Endothelial cell of umbilical vein (primary cell): ENCODE data around the gene KCNA2. TPM values are rescaled to one million over a fixed set of nuclear protein-coding genes. Genes with fewer than 3 reads are reported as not detected.

ENCODE experiments used
- BruUV-seq: library from RNA; stranded (reverse); fragments of 400-500 nt; replicated peaks from 2 replicates; lab custom pipeline; 2021; lab: Mats Ljungman, UMichigan
- CTCF ChIA-PET: fragments of 300-600, 350-600 bp; sonication (Branson Sonifier 250); formaldehyde crosslinking; loops from one replicate; lab custom pipeline; 2021; ENCODE audit warnings: antibody characterized with exemption, inconsistent platforms; lab: Charles Lee
- POLR2A ChIA-PET: fragments of 300-600, 350-600 bp; sonication (Branson Sonifier 250); formaldehyde crosslinking; loops from one replicate; lab custom pipeline; 2021; ENCODE audit warnings: antibody characterized with exemption, inconsistent platforms; lab: Charles Lee
- DNase-seq: peaks from one replicate; pipeline ENCODE4 v3.0.0-alpha.2; 2011; ENCODE audit warnings: low read depth, low spot score
- FAIRE-seq: peaks from 2 replicates; lab custom pipeline; 2011; peaks lifted over from hg19 to GRCh38; lab: Jason Lieb, UNC
- H2AFZ ChIP-seq: 2 replicates; pipeline ENCODE4 v1.6.0; 2012; ENCODE audit warnings: low read depth, low read length, control low read depth, inconsistent platforms
- H3K27ac ChIP-seq: 2 replicates; pipeline ENCODE4 v1.5.1; 2011; ENCODE audit warnings: low read depth, mild to moderate bottlenecking, control low read depth, low read length, moderate library complexity; ENCODE audit not compliant: insufficient read depth
- H3K27me3 ChIP-seq, 2 experiments: 2 replicates each; pipeline versions ENCODE4 v1.6.0 to v1.6.1; 2011; ENCODE audit warnings: low read length in 2 of 2, mixed read lengths in 1 of 2; ENCODE audit not compliant: control insufficient read depth in 2 of 2, insufficient read depth in 2 of 2
- H3K36me3 ChIP-seq, 2 experiments: 2 replicates in 1 of 2; 3 replicates in 1 of 2; pipeline ENCODE4 v1.5.1; 2011; ENCODE audit warnings: low read length in 2 of 2, mild to moderate bottlenecking in 1 of 2, moderate library complexity in 1 of 2; ENCODE audit not compliant: control insufficient read depth in 2 of 2, insufficient read depth in 2 of 2; ENCODE audit errors: extremely low read depth in 1 of 2
- H3K4me1 ChIP-seq: 3 replicates; pipeline ENCODE4 v1.5.1; 2011; ENCODE audit warnings: mild to moderate bottlenecking, low read length; ENCODE audit not compliant: control insufficient read depth, insufficient read depth; ENCODE audit errors: extremely low read depth
- H3K4me2 ChIP-seq: 2 replicates; pipeline ENCODE4 v1.6.1; 2011; ENCODE audit warnings: low read length, control low read depth, mixed read lengths; ENCODE audit not compliant: insufficient read depth
- H3K4me3 ChIP-seq, 3 experiments: fragments of 200-600 bp in 1 of 3; sonication (generic), shearing (Covaris generic) in 1 of 3; replicated peaks in 1 of 3; 2 replicates each; pipeline ENCODE4 v1.5.1; 2011 to 2016; ENCODE audit warnings: control low read depth in 3 of 3, low read length in 3 of 3, mild to moderate bottlenecking in 2 of 3, inconsistent platforms in 1 of 3, low read depth in 1 of 3, moderate library complexity in 1 of 3; ENCODE audit not compliant: insufficient read depth in 1 of 3
- H3K79me2 ChIP-seq: 2 replicates; pipeline ENCODE4 v1.6.0; 2012; ENCODE audit warnings: low read length, inconsistent platforms; ENCODE audit not compliant: control insufficient read depth, insufficient read depth
- H3K9ac ChIP-seq: replicated peaks from 2 replicates; pipeline ENCODE3; 2011; ENCODE audit warnings: low read length, control low read depth; ENCODE audit not compliant: insufficient read depth; ENCODE audit errors: extremely low read depth
- H3K9me1 ChIP-seq: replicated peaks from 3 replicates; pipeline ENCODE4 v1.6.0; 2011; ENCODE audit warnings: mild to moderate bottlenecking, low read length; ENCODE audit not compliant: control insufficient read depth, insufficient read depth; ENCODE audit errors: extremely low read depth
- H3K9me3 ChIP-seq: replicated peaks from 2 replicates; pipeline ENCODE4 v1.5.1; 2012; ENCODE audit warnings: low read length, inconsistent platforms; ENCODE audit not compliant: control insufficient read depth, insufficient read depth
- H4K20me1 ChIP-seq: replicated peaks from 2 replicates; pipeline ENCODE3; 2011; ENCODE audit warnings: mild to moderate bottlenecking, low read length; ENCODE audit not compliant: control insufficient read depth, insufficient read depth; ENCODE audit errors: extremely low read depth
- CTCF ChIP-seq, 2 donors: IDR thresholded peaks; 1 replicate in 1 of 2; 2 replicates in 1 of 2; pipeline ENCODE4 v1.5.1; 2011; ENCODE audit warnings: low read length in 2 of 2, mild to moderate bottlenecking in 2 of 2, moderate library complexity in 2 of 2, control low read depth in 1 of 2, inconsistent platforms in 1 of 2, low read depth in 1 of 2; ENCODE audit not compliant: insufficient read depth in 1 of 2; ENCODE audit errors: extremely low read depth in 1 of 2
- EZH2 ChIP-seq: IDR thresholded peaks from 2 replicates; pipeline ENCODE4 v1.6.1; 2012; ENCODE audit warnings: borderline replicate concordance, low read depth, mild to moderate bottlenecking, moderate library complexity, low read length, inconsistent platforms; ENCODE audit not compliant: severe bottlenecking
- FOS ChIP-seq: IDR thresholded peaks from 2 replicates; pipeline ENCODE4 v1.6.1; 2011; ENCODE audit warnings: mild to moderate bottlenecking, low read length, moderate library complexity, borderline replicate concordance; ENCODE audit not compliant: insufficient read depth
- GATA2 ChIP-seq: IDR thresholded peaks from 2 replicates; pipeline ENCODE4 v1.7.0; 2011; ENCODE audit warnings: low read depth, mild to moderate bottlenecking, moderate library complexity, mixed read lengths, low read length; ENCODE audit not compliant: insufficient read length, insufficient read depth
- JUN ChIP-seq: IDR thresholded peaks from 2 replicates; pipeline ENCODE4 v1.6.1; 2011; ENCODE audit warnings: borderline replicate concordance, low read depth; ENCODE audit not compliant: insufficient read length, insufficient read depth
- MAX ChIP-seq: IDR thresholded peaks from 2 replicates; pipeline ENCODE4 v1.6.1; 2011; ENCODE audit not compliant: insufficient read depth, insufficient read length
- MYC ChIP-seq: IDR thresholded peaks from one replicate; pipeline ENCODE4 v1.6.1; 2011; ENCODE audit warnings: mild to moderate bottlenecking, low read depth, low read length
- POLR2A ChIP-seq: IDR thresholded peaks from 2 replicates; pipeline ENCODE4 v1.6.1; 2012; ENCODE audit warnings: low read depth, mild to moderate bottlenecking, control low read depth, low read length
- POLR2AphosphoS5 ChIP-seq: IDR thresholded peaks from 2 replicates; pipeline ENCODE4 v1.6.1; 2012; ENCODE audit warnings: low read depth, mild to moderate bottlenecking, control low read depth, low read length, moderate library complexity; ENCODE audit not compliant: insufficient read depth
- dilution Hi-C: fragments of 300-500 bp; cut with MboI; formaldehyde crosslinking; loops from one replicate; pipeline ENCODE4 v1.15.0; 2019; ENCODE audit warnings: low sequenced_read_pairs; ENCODE audit not compliant: extremely low pct_ligation_motif_present
- intact Hi-C: fragments of 100-400 bp; cut with micrococcal nuclease; formaldehyde crosslinking; loops from one replicate; pipeline ENCODE4 v1.10.0; 2022
- polyA plus RNA-seq, 4 experiments: library from polyadenylated mRNA; depleted of rRNA in 3 of 4; stranded (reverse) in 3 of 4; unstranded in 1 of 4; fragments of >200 nt; gene quantifications; 2 replicates each; pipeline versions ENCODE4 v1.2.1 to v1.2.3, GENCODE V29; 2011 to 2012; ENCODE audit warnings: missing spikeins in 1 of 4
- total RNA-seq: library from RNA; stranded (reverse); gene quantifications from 2 replicates; pipeline ENCODE4 v1.2.3, GENCODE V29; 2021

Gene KCNA2
- total and polyA plus RNA-seq, 2 donors (not counting 3 experiments of a cell fraction or from before 2014, with no cell fraction given) = not detected

- no peak overlapping the region for H3K9ac ChIP-seq
- no peaks in the 10 kb centered on the region for H3K9me3 ChIP-seq
- H3K4me2 ChIP-seq = no peak overlapping the region
- H3K27ac ChIP-seq = no peak overlapping the region
- DNase-seq (no peak), FAIRE-seq (no peak)
- BruUV-seq = no TSS peak
- H4K20me1 ChIP-seq = no peaks in the 10 kb centered on the region
- H2AFZ ChIP-seq = no peak overlapping the region
- dilution Hi-C loops (no loop called here), intact Hi-C loops (no loop called here)
- no peaks in the 10 kb centered on the region for H3K36me3 ChIP-seq
- ChIA-PET CTCF (no interaction called here), POLR2A (no interaction called here)
- no peak overlapping the region for H3K4me3 ChIP-seq
- H3K27me3 ChIP-seq = peaks cover 0 to 8% of the 10 kb centered on the region in 2 experiments
- H3K4me1 ChIP-seq = no peaks in the 10 kb centered on the region
- no peaks in the 10 kb centered on the region for H3K79me2 ChIP-seq
- no peaks in the 10 kb centered on the region for H3K9me1 ChIP-seq
- TF ChIP-seq POLR2A = no peak
Observed at GRCh38 chr1:110579460-110579859, 26.7 kb downstream of the KCNA2 start.

- BruUV-seq = no TSS peak
- no peak overlapping the region for H2AFZ ChIP-seq
- no peak overlapping the region for H3K9ac ChIP-seq
- H3K9me1 ChIP-seq = no peaks in the 10 kb centered on the region
- H3K79me2 ChIP-seq = no peaks in the 10 kb centered on the region
- no peak overlapping the region for H3K4me3 ChIP-seq
- POLR2A ChIA-PET = no interaction called here
- CTCF ChIA-PET = no interaction called here
- H3K9me3 ChIP-seq = no peaks in the 10 kb centered on the region
- TF ChIP-seq POLR2AphosphoS5 (no peak), FOS (no peak), CTCF (IDR thresholded peaks at IDR 0.05; ENCODE audit: extremely low read depth in 1 of 2, insufficient read depth in 1 of 2, low read depth in 1 of 2, low read length in 2 of 2) (no peak), JUN (no peak), EZH2 (no peak), GATA2 (no peak), MAX (no peak), POLR2A (no peak), MYC (no peak)
- no peak overlapping the region for H3K27ac ChIP-seq
- H3K4me2 ChIP-seq = no peak overlapping the region
- no peak for FAIRE-seq
- H3K4me1 ChIP-seq = no peaks in the 10 kb centered on the region
- dilution Hi-C loops = no loop called here
- DNase-seq = no peak
- H4K20me1 ChIP-seq = no peaks in the 10 kb centered on the region
- intact Hi-C loops = no loop called here
- H3K36me3 ChIP-seq = no peaks in the 10 kb centered on the region
- peaks cover 0 to 8% of the 10 kb centered on the region in 2 experiments for H3K27me3 ChIP-seq
Observed at GRCh38 chr1:110576441-110576840, 29.7 kb downstream of the KCNA2 start.
